HEK293T (cell line): ENCODE data around the gene EFHB.

Experiments
- ELF4 ChIP-seq: fragments of 450-650 bp; IDR thresholded peaks from 2 replicates; pipeline ENCODE4 v1.6.1; 2017; ENCODE audit warnings: antibody characterized with exemption
- SP1 ChIP-seq: fragments of 450-650 bp; IDR thresholded peaks from 2 replicates; pipeline ENCODE4 v1.6.1; 2017
- TARDBP ChIP-seq: fragments of 450-650 bp; IDR thresholded peaks from 2 replicates; pipeline ENCODE4 v1.6.1; 2016
- TF ChIP-seq, protein P1 (sequence below): fragments of 450-650 bp; IDR thresholded peaks from 2 replicates; pipeline ENCODE4 v1.6.1; 2016

DNA sequence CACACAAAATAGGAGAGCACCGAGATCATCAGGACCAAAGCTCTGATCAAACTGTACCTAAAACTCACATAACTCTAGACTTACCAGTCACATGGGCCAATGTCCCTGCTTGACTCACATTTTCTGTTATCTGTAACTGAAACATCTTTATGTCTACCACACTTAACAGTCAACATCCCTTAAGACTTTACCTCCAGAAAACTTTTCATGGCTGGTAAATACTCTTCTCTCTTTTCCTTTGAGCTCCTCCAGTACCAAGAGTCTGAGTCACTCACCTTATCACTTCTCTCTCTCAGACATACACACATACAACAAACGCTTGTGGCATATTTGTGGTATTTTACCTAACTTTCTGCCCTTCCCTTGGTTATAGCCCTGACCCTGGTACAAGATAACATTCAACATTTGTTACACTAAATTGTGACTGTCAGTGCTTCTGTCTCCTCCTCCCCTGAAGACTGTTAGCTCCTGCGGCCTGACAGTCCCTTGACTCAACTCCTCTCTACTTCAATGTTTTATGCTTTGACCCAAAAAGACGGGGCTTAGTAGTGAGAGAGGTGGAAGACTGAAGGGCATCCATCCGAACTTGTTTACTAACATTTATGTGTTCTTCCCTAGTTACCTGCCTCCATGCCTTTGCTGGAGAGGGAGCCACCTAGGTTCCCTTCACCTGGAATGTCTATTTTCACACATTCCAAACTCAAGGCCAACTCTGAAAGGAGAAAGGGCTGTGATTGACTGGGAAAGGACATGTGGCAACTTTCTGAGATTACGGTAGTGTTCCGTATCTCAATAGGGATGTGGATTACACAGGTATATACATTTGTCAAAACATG is 3.7 kb upstream of the EFHB start:
- TF ChIP-seq TARDBP: no peak
- no peak for TF ChIP-seq SP1
- no peak for TF ChIP-seq ELF4
- TF ChIP-seq, protein P1, sequence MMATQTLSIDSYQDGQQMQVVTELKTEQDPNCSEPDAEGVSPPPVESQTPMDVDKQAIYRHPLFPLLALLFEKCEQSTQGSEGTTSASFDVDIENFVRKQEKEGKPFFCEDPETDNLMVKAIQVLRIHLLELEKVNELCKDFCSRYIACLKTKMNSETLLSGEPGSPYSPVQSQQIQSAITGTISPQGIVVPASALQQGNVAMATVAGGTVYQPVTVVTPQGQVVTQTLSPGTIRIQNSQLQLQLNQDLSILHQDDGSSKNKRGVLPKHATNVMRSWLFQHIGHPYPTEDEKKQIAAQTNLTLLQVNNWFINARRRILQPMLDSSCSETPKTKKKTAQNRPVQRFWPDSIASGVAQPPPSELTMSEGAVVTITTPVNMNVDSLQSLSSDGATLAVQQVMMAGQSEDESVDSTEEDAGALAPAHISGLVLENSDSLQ: no peak
